GM12878 (cell line): ENCODE data around the gene GRIP2. TPM values are rescaled to one million over a fixed set of nuclear protein-coding genes. Genes with fewer than 3 reads are reported as not detected.

ENCODE experiments used
- ATAC-seq: fragments of 200-7000 bp; cut with Tn5 transposase; 3 replicates; pipeline ENCODE4 v1.9.1; 2020; ENCODE audit warnings: mild to moderate bottlenecking, moderate library complexity
- BruUV-seq: library from RNA; stranded (reverse); fragments of 400-500 nt; replicated peaks from 2 replicates; lab custom pipeline; 2021; lab: Mats Ljungman, UMichigan
- CTCF ChIA-PET: fragments of 300-600 bp; sonication (Branson Sonifier 250); formaldehyde crosslinking; extraction: SDS; loops from one replicate; lab custom pipeline; 2021; ENCODE audit warnings: inconsistent platforms; lab: Yijun Ruan, JAX
- POLR2A ChIA-PET: fragments of 350-600 bp; formaldehyde crosslinking; extraction: SDS; loops from one replicate; lab custom pipeline; 2021; ENCODE audit warnings: inconsistent platforms; lab: Charles Lee
- RAD21 ChIA-PET: fragments of 300-600 bp; sonication (Branson Sonifier 250); formaldehyde crosslinking; loops from one replicate; lab custom pipeline; 2023; ENCODE audit warnings: antibody characterized with exemption; ENCODE audit not compliant: unreplicated experiment; lab: Charles Lee
- SMC1A ChIA-PET: fragments of 300-600 bp; sonication (Branson Sonifier 250); formaldehyde crosslinking; loops from one replicate; lab custom pipeline; 2023; ENCODE audit not compliant: unreplicated experiment, uncharacterized antibody; lab: Charles Lee
- DNase-seq: peaks from one replicate; pipeline ENCODE4 v3.0.0-alpha.2; 2011; ENCODE audit warnings: low read depth, low spot score
- FAIRE-seq: peaks from 3 replicates; lab custom pipeline; 2011; peaks lifted over from hg19 to GRCh38; lab: Jason Lieb, UNC
- H2AFZ ChIP-seq: 2 replicates; pipeline ENCODE4 v1.6.0; 2011; ENCODE audit warnings: low read depth, low read length, control low read depth; ENCODE audit not compliant: control insufficient read depth
- H3K27ac ChIP-seq: 2 replicates; pipeline ENCODE4 v1.5.1; 2011; ENCODE audit warnings: control low read depth; ENCODE audit not compliant: control insufficient read depth, insufficient read depth
- H3K27me3 ChIP-seq, 2 experiments: replicated peaks in 1 of 2; 2 replicates each; pipeline versions ENCODE4 v1.6.0 to v1.6.1; 2011; ENCODE audit warnings: low read length in 1 of 2; ENCODE audit not compliant: control insufficient read depth in 2 of 2, insufficient read depth in 2 of 2
- H3K36me3 ChIP-seq, 2 experiments: 2 replicates each; pipeline ENCODE4 v1.5.1; 2011; ENCODE audit warnings: low read length in 1 of 2; ENCODE audit not compliant: control insufficient read depth in 2 of 2, insufficient read depth in 2 of 2
- H3K4me1 ChIP-seq: 2 replicates; pipeline ENCODE4 v1.6.1; 2011; ENCODE audit warnings: mild to moderate bottlenecking, low read length, moderate library complexity, mixed read lengths; ENCODE audit not compliant: control insufficient read depth, insufficient read depth
- H3K4me2 ChIP-seq: 2 replicates; pipeline ENCODE4 v1.6.0; 2011; ENCODE audit warnings: control low read depth; ENCODE audit not compliant: control insufficient read depth, insufficient read depth
- H3K4me3 ChIP-seq: fragments of 200-600 bp; sonication (generic); 2 replicates; pipeline ENCODE4 v1.5.1; 2016
- H3K79me2 ChIP-seq: 2 replicates; pipeline ENCODE4 v1.6.0; 2011; ENCODE audit warnings: low read length; ENCODE audit not compliant: control insufficient read depth, insufficient read depth
- H3K9ac ChIP-seq: 2 replicates; pipeline ENCODE4 v1.8.0; 2011; ENCODE audit warnings: low read length, control low read depth, mixed read lengths; ENCODE audit not compliant: control insufficient read depth, insufficient read depth
- H3K9me3 ChIP-seq: replicated peaks from 3 replicates; pipeline ENCODE4 v1.5.1; 2011; ENCODE audit warnings: mild to moderate bottlenecking, low read length; ENCODE audit not compliant: control insufficient read depth, insufficient read depth
- H4K20me1 ChIP-seq: 2 replicates; pipeline ENCODE4 v1.6.0; 2011; ENCODE audit not compliant: control insufficient read depth, insufficient read depth
- BRCA1 ChIP-seq: IDR thresholded peaks from 2 replicates; pipeline ENCODE4 v1.6.1; 2011; ENCODE audit warnings: low read depth, low read length, improper control_type of control experiment
- E2F4 ChIP-seq: IDR thresholded peaks from 2 replicates; pipeline ENCODE4 v1.6.1; 2012; ENCODE audit warnings: low read depth, low read length, improper control_type of control experiment
- E2F8 ChIP-seq: fragments of 450-650 bp; IDR thresholded peaks from 2 replicates; pipeline ENCODE4 v1.6.1; 2018; ENCODE audit warnings: mild to moderate bottlenecking, low read depth, moderate library complexity; ENCODE audit not compliant: partially characterized antibody
- KLF5 ChIP-seq: fragments of 450-650 bp; IDR thresholded peaks from 2 replicates; pipeline ENCODE4 v1.6.1; 2014; ENCODE audit warnings: mild to moderate bottlenecking; ENCODE audit not compliant: partially characterized antibody
- MEF2B ChIP-seq: fragments of 450-650 bp; IDR thresholded peaks from 2 replicates; pipeline ENCODE4 v1.6.1; 2018; ENCODE audit warnings: mild to moderate bottlenecking, moderate library complexity; ENCODE audit not compliant: partially characterized antibody, poor library complexity, severe bottlenecking
- MLLT1 ChIP-seq: fragments of 450-650 bp; IDR thresholded peaks from 2 replicates; pipeline ENCODE4 v1.6.1; 2016; ENCODE audit warnings: mild to moderate bottlenecking
- MTA2 ChIP-seq: fragments of 450-650 bp; IDR thresholded peaks from 2 replicates; pipeline ENCODE4 v1.6.1; 2016; ENCODE audit warnings: low read depth, mild to moderate bottlenecking, moderate library complexity
- NFXL1 ChIP-seq: fragments of 450-650 bp; IDR thresholded peaks from 2 replicates; pipeline ENCODE4 v1.6.1; 2017; ENCODE audit warnings: antibody characterized with exemption, mild to moderate bottlenecking, borderline replicate concordance
- RUNX3 ChIP-seq: IDR thresholded peaks from 2 replicates; pipeline ENCODE4 v1.6.1; 2012; ENCODE audit warnings: low read length, inconsistent platforms
- SPI1 ChIP-seq: IDR thresholded peaks from 2 replicates; pipeline ENCODE4 v1.6.1; 2011; ENCODE audit warnings: low read depth, mild to moderate bottlenecking, low read length, moderate library complexity, borderline replicate concordance; ENCODE audit not compliant: insufficient read depth
- TBL1XR1 ChIP-seq: IDR thresholded peaks from 2 replicates; pipeline ENCODE4 v1.6.1; 2012; ENCODE audit warnings: low read depth, low read length, improper control_type of control experiment
- ZBTB33 ChIP-seq: fragments of 450-650 bp; IDR thresholded peaks from 2 replicates; pipeline ENCODE4 v1.6.1; 2017; ENCODE audit warnings: mild to moderate bottlenecking
- WGBS: methylation state at CpG from one replicate; pipeline ENCODE4 v1.1.6; 2016; ENCODE audit warnings: low lambda C conversion rate; ENCODE audit not compliant: insufficient replicate concordance, insufficient coverage; ENCODE audit errors: missing lambda C conversion rate; 5-methylcytosine and 5-hydroxymethylcytosine counted together
- in situ Hi-C: fragments of 300-500 bp; cut with MboI; formaldehyde crosslinking; loops from 9 replicates; pipeline ENCODE4 v1.14.3; 2018; ENCODE audit warnings: mixed read lengths
- intact Hi-C: fragments of 100-400 bp; cut with micrococcal nuclease; formaldehyde crosslinking; loops from one replicate; pipeline ENCODE4 v1.14.2; 2022; ENCODE audit not compliant: unreplicated experiment
- polyA plus RNA-seq, 11 experiments: library from polyadenylated mRNA; depleted of rRNA in 4 of 11; unstranded in 6 of 11; stranded (reverse) in 5 of 11; fragments of >200 nt; fragmentation: Nextera tagmentation in 4 of 11; fragmentation: Illumina TruSeq in 1 of 11; extraction: Ambion mirVana in 4 of 11; extraction: Trizol in 1 of 11; gene quantifications; 1 replicate in 1 of 11; 2 replicates in 10 of 11; pipeline versions ENCODE4 v1.2.1 to v1.2.3, GENCODE V29; 2011 to 2016; ENCODE audit warnings: inconsistent platforms in 2 of 11, missing spikeins in 2 of 11, low read depth in 1 of 11
- total RNA-seq, 4 experiments: library from RNA; depleted of rRNA in 3 of 4; stranded (reverse); fragments of >200 nt in 3 of 4; fragmentation: Illumina TruSeq in 1 of 4; extraction: Trizol in 1 of 4; gene quantifications; 2 replicates each; pipeline versions ENCODE4 v1.2.1 to v1.2.3, GENCODE V29; 2013 to 2021

Gene GRIP2
- total and polyA plus RNA-seq, 10 of the 15 experiments (the other 5 are each of a cell fraction or from before 2014, with no cell fraction given) = not detected

GRCh38 chr3:14454639-14455310, 85.4 kb downstream of the GRIP2 start (continued):
- TF ChIP-seq E2F8 = no peak
- TF ChIP-seq, all 136 proteins: peak for 0

GRCh38 chr3:14453876-14454638, 86.1 kb downstream of the GRIP2 start:
- no peaks in the 10 kb centered on the region for H3K4me1 ChIP-seq
- 88% methylated on average over 22 of the region's 23 CpGs for WGBS
- no peak for DNase-seq
- H3K27me3 ChIP-seq = no peaks in the 10 kb centered on the region
- ChIA-PET SMC1A (interaction anchor here (0.9 to 1.8 kb wide), 2 partner anchors 23 to 43 kb away, joined by 3 to 4 read pairs; no protein-coding TSS in a partner anchor), CTCF (interaction anchor here (1.6 kb wide), 1 partner anchor 14 kb away, joined by 7 read pairs; no protein-coding TSS in a partner anchor), POLR2A (no interaction called here), RAD21 (no interaction called here)
- H3K27ac ChIP-seq = no peak overlapping the region
- H3K4me3 ChIP-seq = no peak overlapping the region
- intact Hi-C loops = no loop called here
- no peak overlapping the region for H3K9ac ChIP-seq
- TF ChIP-seq ZBTB33 (no peak), BRCA1 (no peak), E2F4 (no peak), NFXL1 (no peak), MTA2 (no peak), RUNX3 (no peak), TBL1XR1 (no peak), KLF5 (no peak), SPI1 (no peak), MEF2B (no peak), MLLT1 (no peak)
- H3K9me3 ChIP-seq = no peaks in the 10 kb centered on the region
- no peak for FAIRE-seq
- no peaks in the 10 kb centered on the region for H4K20me1 ChIP-seq
- peaks cover 12 to 15% of the 10 kb centered on the region in 2 experiments for H3K36me3 ChIP-seq
- in situ Hi-C loops = no loop called here
- no TSS peak for BruUV-seq
- ATAC-seq = no peak
- H3K79me2 ChIP-seq = no peaks in the 10 kb centered on the region
- no peak overlapping the region for H3K4me2 ChIP-seq
- no peak overlapping the region for H2AFZ ChIP-seq
